ENCODE data around the gene GJB6.

GRCh38 chr13:20272104-20272503 lies 40.0 kb upstream of the GJB6 start:
- TF ChIP-seq CTCF (conservative IDR thresholded peaks at IDR 0.05) (no peak), ZFX (IDR thresholded peaks at IDR 0.05) (no peak)

Data from C4-2B (cell line).